Measurements from ENCODE around the gene WNT3. TPM values are rescaled to one million over a fixed set of nuclear protein-coding genes. Genes with fewer than 3 reads are reported as not detected.

WNT3 gene
- total and polyA plus RNA-seq, 2 experiments from 2014 or later, result 6.1 to 7.3 TPM

- Histone ChIP-seq H3K36me3 (replicated peaks; ENCODE audit: insufficient read depth, low read depth) (no peaks in the 10 kb centered on the region), H3K4me2 (peak overlapping the region; percentile 94), H4K20me1 (ENCODE audit: insufficient read depth, poor library complexity, severe bottlenecking) (no peaks in the 10 kb centered on the region), H3K27ac (peak overlapping the region; percentile 92), H3K4me1 (ENCODE audit: insufficient read depth) (peaks cover 13% of the 10 kb centered on the region), H3K4me3 (peak overlapping the region; percentile 73), H3K9me3 (ENCODE audit: low read depth) (no peaks in the 10 kb centered on the region), H3K27me3 (no peaks in the 10 kb centered on the region), H2AFZ (peak overlapping the region; percentile 80), H3K9me2 (replicated peaks; ENCODE audit: insufficient read depth) (no peaks in the 10 kb centered on the region), H3K79me2 (no peaks in the 10 kb centered on the region)
- TF ChIP-seq CTCF (IDR thresholded peaks at IDR 0.05; ENCODE audit: poor library complexity) (no peak), EZH2phosphoT487 (IDR thresholded peaks at IDR 0.05; ENCODE audit: low read depth, severe bottlenecking, unreplicated experiment) (no peak), EZH2 (IDR thresholded peaks at IDR 0.05; ENCODE audit: borderline replicate concordance) (no peak)
- 3% methylated on average over 25 of the region's 135 CpGs for whole genome bisulfite sequencing (ENCODE audit: low lambda C conversion rate, missing lambda C conversion rate)
- DNase-seq (ENCODE audit: low spot score), result peak; percentile 76
These were observed 46.7 kb downstream of the WNT3 start for GRCh38 chr17:46771561-46772474.

- Histone ChIP-seq H3K9me3 (ENCODE audit: low read depth) (no peaks in the 10 kb centered on the region), H3K79me2 (no peaks in the 10 kb centered on the region), H3K9me2 (replicated peaks; ENCODE audit: insufficient read depth) (no peaks in the 10 kb centered on the region), H3K27me3 (no peaks in the 10 kb centered on the region), H3K27ac (peak overlapping the region; percentile 92), H3K4me1 (ENCODE audit: insufficient read depth) (peaks cover 13% of the 10 kb centered on the region), H3K4me3 (peak overlapping the region; percentile 72), H4K20me1 (ENCODE audit: insufficient read depth, poor library complexity, severe bottlenecking) (no peaks in the 10 kb centered on the region), H2AFZ (peak overlapping the region; percentile 73), H3K4me2 (peak overlapping the region; percentile 87), H3K36me3 (replicated peaks; ENCODE audit: insufficient read depth, low read depth) (no peaks in the 10 kb centered on the region)
- 22% methylated on average over 14 of the region's 73 CpGs for WGBS (ENCODE audit: low lambda C conversion rate, missing lambda C conversion rate)
- peak; percentile 83 for DNase-seq (ENCODE audit: low spot score)
- TF ChIP-seq EZH2phosphoT487 (IDR thresholded peaks at IDR 0.05; ENCODE audit: low read depth, severe bottlenecking, unreplicated experiment) (no peak), EZH2 (IDR thresholded peaks at IDR 0.05; ENCODE audit: borderline replicate concordance) (no peak), CTCF (IDR thresholded peaks at IDR 0.05; ENCODE audit: poor library complexity) (peak; percentile 8)
These were observed 47.5 kb downstream of the WNT3 start for GRCh38 chr17:46770818-46771560.

- no peaks in the 10 kb centered on the region for H3K27me3 ChIP-seq
These were observed 48.1 kb downstream of the WNT3 start for GRCh38 chr17:46770439-46770817.

More at GRCh38 chr17:46770439-46770817, 48.1 kb downstream of the WNT3 start:
- WGBS (ENCODE audit: low lambda C conversion rate, missing lambda C conversion rate), result 83% methylated on average over 14 of the region's 14 CpGs
- peak overlapping the region; percentile 87 for H3K4me2 ChIP-seq
- H3K27ac ChIP-seq, result peak overlapping the region; percentile 92
- DNase-seq (ENCODE audit: low spot score), result no peak
- H3K4me1 ChIP-seq (ENCODE audit: insufficient read depth), result peaks cover 13% of the 10 kb centered on the region
- TF ChIP-seq EZH2phosphoT487 (IDR thresholded peaks at IDR 0.05; ENCODE audit: low read depth, severe bottlenecking, unreplicated experiment) (no peak), EZH2 (IDR thresholded peaks at IDR 0.05; ENCODE audit: borderline replicate concordance) (no peak), CTCF (IDR thresholded peaks at IDR 0.05; ENCODE audit: poor library complexity) (no peak)
- no peak overlapping the region for H3K4me3 ChIP-seq
- no peaks in the 10 kb centered on the region for H3K9me3 ChIP-seq (ENCODE audit: low read depth)
- peak overlapping the region; percentile 73 for H2AFZ ChIP-seq
- H4K20me1 ChIP-seq (ENCODE audit: insufficient read depth, poor library complexity, severe bottlenecking), result no peaks in the 10 kb centered on the region
- H3K9me2 ChIP-seq (replicated peaks; ENCODE audit: insufficient read depth), result no peaks in the 10 kb centered on the region
- no peaks in the 10 kb centered on the region for H3K79me2 ChIP-seq
- H3K36me3 ChIP-seq (replicated peaks; ENCODE audit: insufficient read depth, low read depth), result no peaks in the 10 kb centered on the region

All from hepatocyte (in vitro differentiated cells).